HepG2 (cell line): ENCODE data around the gene GAL3ST3. TPM values are rescaled to one million over a fixed set of nuclear protein-coding genes. Genes with fewer than 3 reads are reported as not detected.
A peak's percentile ranks its signal among the peaks of the same experiment; 100 is the strongest.

Experiments used
- POLR2AphosphoS5 ChIP-seq: IDR thresholded peaks from 2 replicates; pipeline ENCODE4 v1.6.1; 2012; ENCODE audit warnings: low read depth, low read length
- PRMT3 ChIP-seq: sonication (generic); formaldehyde crosslinking; IDR thresholded peaks from 2 replicates; pipeline ENCODE4 v1.8.1; 2022; ENCODE audit warnings: low read depth, mild to moderate bottlenecking, moderate library complexity, missing genetic modification reagents, borderline replicate concordance
- RBM39 ChIP-seq: fragments of 200-400 bp; formaldehyde crosslinking; IDR thresholded peaks from one replicate; pipeline ENCODE4 v1.6.1; 2018; ENCODE audit warnings: antibody characterized with exemption, mild to moderate bottlenecking, low read depth, low read length; ENCODE audit not compliant: poor library complexity, severe bottlenecking
- SATB2 ChIP-seq: sonication (generic); formaldehyde crosslinking; IDR thresholded peaks from 2 replicates; pipeline ENCODE4 v1.5.0; 2020; ENCODE audit warnings: missing genetic modification reagents
- SMARCE1 ChIP-seq: fragments of 450-650 bp; IDR thresholded peaks from 2 replicates; pipeline ENCODE4 v1.6.1; 2017; ENCODE audit warnings: borderline replicate concordance
- SPEN ChIP-seq: sonication (generic); formaldehyde crosslinking; IDR thresholded peaks from 2 replicates; pipeline ENCODE4 v1.5.1; 2020; ENCODE audit warnings: low read depth, mild to moderate bottlenecking, missing genetic modification reagents
- SUZ12 ChIP-seq: fragments of 150-350 bp; IDR thresholded peaks from 2 replicates; pipeline ENCODE4 v1.6.1; 2014; ENCODE audit warnings: low read depth, low read length
- TCF12 ChIP-seq, 2 experiments: fragments of 450-650 bp in 1 of 2; sonication (generic) in 1 of 2; formaldehyde crosslinking in 1 of 2; IDR thresholded peaks; 2 replicates each; pipeline versions ENCODE4 v1.6.1 to v1.8.0; 2017 to 2022; ENCODE audit warnings: antibody characterized with exemption in 1 of 2, mild to moderate bottlenecking in 1 of 2, missing genetic modification reagents in 1 of 2, moderate library complexity in 1 of 2
- ZBTB42 ChIP-seq: sonication (generic); formaldehyde crosslinking; IDR thresholded peaks from 2 replicates; pipeline ENCODE4 v1.5.0; 2020; ENCODE audit warnings: mild to moderate bottlenecking, missing genetic modification reagents
- ZBTB7A ChIP-seq: sonication (generic); formaldehyde crosslinking; IDR thresholded peaks from 2 replicates; pipeline ENCODE4 v1.8.0; 2022; ENCODE audit warnings: mild to moderate bottlenecking, missing genetic modification reagents
- ZNF460 ChIP-seq: sonication (generic); formaldehyde crosslinking; IDR thresholded peaks from 2 replicates; pipeline ENCODE4 v1.5.1; 2020; ENCODE audit warnings: missing genetic modification reagents, mild to moderate bottlenecking, borderline replicate concordance
- ZNF547 ChIP-seq: sonication (generic); formaldehyde crosslinking; IDR thresholded peaks from 2 replicates; pipeline ENCODE4 v1.5.1; 2020; ENCODE audit warnings: mild to moderate bottlenecking, missing genetic modification reagents
- ZNF564 ChIP-seq: sonication (generic); formaldehyde crosslinking; IDR thresholded peaks from 2 replicates; pipeline ENCODE4 v1.8.1; 2023; ENCODE audit warnings: mild to moderate bottlenecking, missing genetic modification reagents
- polyA plus RNA-seq, 8 experiments: library from polyadenylated mRNA; depleted of rRNA in 3 of 8; stranded (reverse) in 7 of 8; unstranded in 1 of 8; fragments of >200 nt; fragmentation: Illumina TruSeq in 4 of 8; extraction: Trizol in 4 of 8; gene quantifications; 2 replicates each; pipeline versions ENCODE4 v1.2.1 to v1.2.3, GENCODE V29; 2011 to 2016; ENCODE audit warnings: low read depth in 4 of 8, missing spikeins in 1 of 8, mixed read lengths in 1 of 8; ENCODE audit not compliant: insufficient read depth in 1 of 8
- total RNA-seq, 5 experiments: library from RNA; depleted of rRNA; stranded (reverse); fragments of >200 nt; fragmentation: Illumina TruSeq; extraction: Trizol; gene quantifications; 2 replicates each; pipeline ENCODE4 v1.2.3, GENCODE V29; 2016; ENCODE audit warnings: low read depth in 1 of 5
- TF ChIP-seq, protein P1 (sequence below): sonication (generic); formaldehyde crosslinking; IDR thresholded peaks from 2 replicates; pipeline ENCODE4 v1.5.1; 2020; ENCODE audit warnings: missing genetic modification reagents, mild to moderate bottlenecking, borderline replicate concordance
- TF ChIP-seq, protein P2 (sequence below): sonication (generic); formaldehyde crosslinking; IDR thresholded peaks from 2 replicates; pipeline ENCODE4 v1.4.0; 2020; ENCODE audit warnings: missing genetic modification reagents, borderline replicate concordance
- TF ChIP-seq, protein P3 (sequence below): sonication (generic); formaldehyde crosslinking; IDR thresholded peaks from 2 replicates; pipeline ENCODE4 v1.8.1; 2023; ENCODE audit warnings: missing genetic modification reagents, mild to moderate bottlenecking, borderline replicate concordance
- TF ChIP-seq, protein P4 (sequence below): sonication (generic); formaldehyde crosslinking; IDR thresholded peaks from 2 replicates; pipeline ENCODE4 v1.8.1; 2023; ENCODE audit warnings: mild to moderate bottlenecking, missing genetic modification reagents
- TF ChIP-seq, protein P5 (sequence below): sonication (generic); formaldehyde crosslinking; IDR thresholded peaks from 2 replicates; pipeline ENCODE4 v1.5.1; 2020; ENCODE audit warnings: missing genetic modification reagents, mild to moderate bottlenecking, borderline replicate concordance

GAL3ST3 gene
- total and polyA plus RNA-seq, 2 of the 13 experiments (the other 11 are each of a cell fraction or from before 2014, with no cell fraction given): not detected

DNA sequence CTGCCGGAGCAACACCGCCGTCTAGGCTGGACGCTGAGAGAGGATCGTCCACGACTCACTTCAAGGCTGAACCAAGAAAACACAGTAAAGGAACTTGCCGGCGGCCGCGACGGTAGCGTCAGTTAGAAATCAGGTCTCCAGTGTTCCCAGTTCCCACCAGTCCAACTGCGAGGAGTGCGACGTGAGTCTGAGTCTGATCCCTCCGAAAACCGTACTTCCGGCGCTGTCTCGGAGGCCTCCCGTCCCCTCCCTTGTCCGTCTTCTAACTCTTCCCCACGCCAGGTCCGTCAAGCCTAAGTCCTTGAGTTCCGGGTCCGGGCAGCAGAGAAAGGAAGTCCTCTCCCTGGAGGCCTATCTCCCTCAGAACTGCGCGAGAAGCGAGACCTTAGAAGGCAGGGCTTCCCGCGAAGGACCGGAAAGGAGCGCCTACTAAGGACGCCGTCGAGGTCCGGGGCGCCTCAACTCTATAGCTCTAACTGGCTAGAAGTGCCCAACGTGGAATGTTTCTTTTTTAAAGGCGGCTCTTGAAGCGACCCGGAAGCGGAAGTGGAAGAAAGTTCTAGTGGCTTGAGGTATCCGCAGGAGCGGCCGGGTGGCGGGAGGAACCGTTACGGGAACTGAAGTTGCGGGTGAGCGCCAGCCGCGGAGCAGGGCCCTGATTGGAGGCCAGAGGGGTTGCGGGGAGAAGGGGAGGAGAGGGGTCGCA lies 46.9 kb downstream of the GAL3ST3 start, which contains the start of the genes BANF1 and EIF1AD (continued):
- TF ChIP-seq SPEN (CRISPR knock-in tag): peak; percentile 93
- no peak for TF ChIP-seq SUZ12
- TF ChIP-seq, protein P1, sequence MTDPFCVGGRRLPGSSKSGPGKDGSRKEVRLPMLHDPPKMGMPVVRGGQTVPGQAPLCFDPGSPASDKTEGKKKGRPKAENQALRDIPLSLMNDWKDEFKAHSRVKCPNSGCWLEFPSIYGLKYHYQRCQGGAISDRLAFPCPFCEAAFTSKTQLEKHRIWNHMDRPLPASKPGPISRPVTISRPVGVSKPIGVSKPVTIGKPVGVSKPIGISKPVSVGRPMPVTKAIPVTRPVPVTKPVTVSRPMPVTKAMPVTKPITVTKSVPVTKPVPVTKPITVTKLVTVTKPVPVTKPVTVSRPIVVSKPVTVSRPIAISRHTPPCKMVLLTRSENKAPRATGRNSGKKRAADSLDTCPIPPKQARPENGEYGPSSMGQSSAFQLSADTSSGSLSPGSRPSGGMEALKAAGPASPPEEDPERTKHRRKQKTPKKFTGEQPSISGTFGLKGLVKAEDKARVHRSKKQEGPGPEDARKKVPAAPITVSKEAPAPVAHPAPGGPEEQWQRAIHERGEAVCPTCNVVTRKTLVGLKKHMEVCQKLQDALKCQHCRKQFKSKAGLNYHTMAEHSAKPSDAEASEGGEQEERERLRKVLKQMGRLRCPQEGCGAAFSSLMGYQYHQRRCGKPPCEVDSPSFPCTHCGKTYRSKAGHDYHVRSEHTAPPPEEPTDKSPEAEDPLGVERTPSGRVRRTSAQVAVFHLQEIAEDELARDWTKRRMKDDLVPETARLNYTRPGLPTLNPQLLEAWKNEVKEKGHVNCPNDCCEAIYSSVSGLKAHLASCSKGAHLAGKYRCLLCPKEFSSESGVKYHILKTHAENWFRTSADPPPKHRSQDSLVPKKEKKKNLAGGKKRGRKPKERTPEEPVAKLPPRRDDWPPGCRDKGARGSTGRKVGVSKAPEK (CRISPR knock-in tag): no peak
- TF ChIP-seq, protein P2, sequence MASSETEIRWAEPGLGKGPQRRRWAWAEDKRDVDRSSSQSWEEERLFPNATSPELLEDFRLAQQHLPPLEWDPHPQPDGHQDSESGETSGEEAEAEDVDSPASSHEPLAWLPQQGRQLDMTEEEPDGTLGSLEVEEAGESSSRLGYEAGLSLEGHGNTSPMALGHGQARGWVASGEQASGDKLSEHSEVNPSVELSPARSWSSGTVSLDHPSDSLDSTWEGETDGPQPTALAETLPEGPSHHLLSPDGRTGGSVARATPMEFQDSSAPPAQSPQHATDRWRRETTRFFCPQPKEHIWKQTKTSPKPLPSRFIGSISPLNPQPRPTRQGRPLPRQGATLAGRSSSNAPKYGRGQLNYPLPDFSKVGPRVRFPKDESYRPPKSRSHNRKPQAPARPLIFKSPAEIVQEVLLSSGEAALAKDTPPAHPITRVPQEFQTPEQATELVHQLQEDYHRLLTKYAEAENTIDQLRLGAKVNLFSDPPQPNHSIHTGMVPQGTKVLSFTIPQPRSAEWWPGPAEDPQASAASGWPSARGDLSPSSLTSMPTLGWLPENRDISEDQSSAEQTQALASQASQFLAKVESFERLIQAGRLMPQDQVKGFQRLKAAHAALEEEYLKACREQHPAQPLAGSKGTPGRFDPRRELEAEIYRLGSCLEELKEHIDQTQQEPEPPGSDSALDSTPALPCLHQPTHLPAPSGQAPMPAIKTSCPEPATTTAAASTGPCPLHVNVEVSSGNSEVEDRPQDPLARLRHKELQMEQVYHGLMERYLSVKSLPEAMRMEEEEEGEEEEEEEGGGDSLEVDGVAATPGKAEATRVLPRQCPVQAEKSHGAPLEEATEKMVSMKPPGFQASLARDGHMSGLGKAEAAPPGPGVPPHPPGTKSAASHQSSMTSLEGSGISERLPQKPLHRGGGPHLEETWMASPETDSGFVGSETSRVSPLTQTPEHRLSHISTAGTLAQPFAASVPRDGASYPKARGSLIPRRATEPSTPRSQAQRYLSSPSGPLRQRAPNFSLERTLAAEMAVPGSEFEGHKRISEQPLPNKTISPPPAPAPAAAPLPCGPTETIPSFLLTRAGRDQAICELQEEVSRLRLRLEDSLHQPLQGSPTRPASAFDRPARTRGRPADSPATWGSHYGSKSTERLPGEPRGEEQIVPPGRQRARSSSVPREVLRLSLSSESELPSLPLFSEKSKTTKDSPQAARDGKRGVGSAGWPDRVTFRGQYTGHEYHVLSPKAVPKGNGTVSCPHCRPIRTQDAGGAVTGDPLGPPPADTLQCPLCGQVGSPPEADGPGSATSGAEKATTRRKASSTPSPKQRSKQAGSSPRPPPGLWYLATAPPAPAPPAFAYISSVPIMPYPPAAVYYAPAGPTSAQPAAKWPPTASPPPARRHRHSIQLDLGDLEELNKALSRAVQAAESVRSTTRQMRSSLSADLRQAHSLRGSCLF (CRISPR knock-in tag): no peak
- TF ChIP-seq ZNF564 (CRISPR knock-in tag): peak; percentile 78; the same call in 1 of the 2 replicates
- TF ChIP-seq ZNF547 (CRISPR knock-in tag): peak; percentile 87
- TF ChIP-seq ZNF460 (CRISPR knock-in tag): peak; percentile 58; the same call in 1 of the 2 replicates
- peak; percentile 69 for TF ChIP-seq RBM39
- TF ChIP-seq, protein P3, sequence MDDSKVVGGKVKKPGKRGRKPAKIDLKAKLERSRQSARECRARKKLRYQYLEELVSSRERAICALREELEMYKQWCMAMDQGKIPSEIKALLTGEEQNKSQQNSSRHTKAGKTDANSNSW (CRISPR knock-in tag): peak; percentile 48; the same call in 1 of the 2 replicates
- TF ChIP-seq ZBTB7A (CRISPR knock-in tag): no peak
- TF ChIP-seq PRMT3 (CRISPR knock-in tag): no peak
- TF ChIP-seq POLR2AphosphoS5: peak; percentile 88
- TF ChIP-seq, protein P4, sequence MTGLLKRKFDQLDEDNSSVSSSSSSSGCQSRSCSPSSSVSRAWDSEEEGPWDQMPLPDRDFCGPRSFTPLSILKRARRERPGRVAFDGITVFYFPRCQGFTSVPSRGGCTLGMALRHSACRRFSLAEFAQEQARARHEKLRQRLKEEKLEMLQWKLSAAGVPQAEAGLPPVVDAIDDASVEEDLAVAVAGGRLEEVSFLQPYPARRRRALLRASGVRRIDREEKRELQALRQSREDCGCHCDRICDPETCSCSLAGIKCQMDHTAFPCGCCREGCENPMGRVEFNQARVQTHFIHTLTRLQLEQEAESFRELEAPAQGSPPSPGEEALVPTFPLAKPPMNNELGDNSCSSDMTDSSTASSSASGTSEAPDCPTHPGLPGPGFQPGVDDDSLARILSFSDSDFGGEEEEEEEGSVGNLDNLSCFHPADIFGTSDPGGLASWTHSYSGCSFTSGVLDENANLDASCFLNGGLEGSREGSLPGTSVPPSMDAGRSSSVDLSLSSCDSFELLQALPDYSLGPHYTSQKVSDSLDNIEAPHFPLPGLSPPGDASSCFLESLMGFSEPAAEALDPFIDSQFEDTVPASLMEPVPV (CRISPR knock-in tag): peak; percentile 55; the same call in 1 of the 2 replicates
- TF ChIP-seq, protein P5, sequence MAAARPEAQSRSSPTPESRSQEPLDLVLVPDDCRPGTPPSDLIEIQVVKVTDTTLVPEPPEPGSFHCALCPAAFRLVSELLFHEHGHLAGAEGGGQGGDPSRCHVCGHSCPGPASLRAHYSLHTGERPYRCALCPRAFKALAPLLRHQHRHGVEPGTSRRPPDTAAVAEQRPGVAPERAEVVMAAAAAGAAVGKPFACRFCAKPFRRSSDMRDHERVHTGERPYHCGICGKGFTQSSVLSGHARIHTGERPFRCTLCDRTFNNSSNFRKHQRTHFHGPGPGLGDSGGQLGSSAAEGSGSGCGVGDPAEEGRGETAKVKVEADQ (CRISPR knock-in tag): no peak
- no peak for TF ChIP-seq ZBTB42 (CRISPR knock-in tag)
- no peak for TF ChIP-seq TCF12 (IDR thresholded peaks at IDR 0.05)
- no peak for TF ChIP-seq TCF12 (CRISPR knock-in tag; IDR thresholded peaks at IDR 0.05)
- no peak for TF ChIP-seq SMARCE1
- TF ChIP-seq SATB2 (CRISPR knock-in tag): no peak
